ENCODE results near the gene NCKAP5. TPM values are rescaled to one million over a fixed set of nuclear protein-coding genes. Genes with fewer than 3 reads are reported as not detected.

NCKAP5 gene
- total RNA-seq, 1 experiment from 2014 or later: not detected

GRCh38 chr2:133458280-133458679 is 110.0 kb downstream of the NCKAP5 start:
- no peak for DNase-seq (ENCODE audit: low spot score)

- DNase-seq (ENCODE audit: low spot score): no peak
Observed at GRCh38 chr2:133457861-133458260, 110.4 kb downstream of the NCKAP5 start.

GRCh38 chr2:133456971-133457370 is 111.3 kb downstream of the NCKAP5 start:
- no peak for DNase-seq (ENCODE audit: low spot score)

- DNase-seq (ENCODE audit: low spot score): no peak
Observed at GRCh38 chr2:133456156-133456555, 112.1 kb downstream of the NCKAP5 start.

GRCh38 chr2:133453032-133453431 is 115.2 kb downstream of the NCKAP5 start:
- DNase-seq (ENCODE audit: low spot score): no peak

GRCh38 chr2:133452583-133452982 is 115.7 kb downstream of the NCKAP5 start:
- DNase-seq (ENCODE audit: low spot score): no peak

GRCh38 chr2:133452146-133452545 is 116.1 kb downstream of the NCKAP5 start:
- no peak for DNase-seq (ENCODE audit: low spot score)

- DNase-seq (ENCODE audit: low spot score): no peak
Observed at GRCh38 chr2:133448195-133448594, 120.1 kb downstream of the NCKAP5 start.

GRCh38 chr2:133447303-133447702 is 121.0 kb downstream of the NCKAP5 start:
- DNase-seq (ENCODE audit: low spot score): no peak

GRCh38 chr2:133444465-133444864 is 123.8 kb downstream of the NCKAP5 start:
- DNase-seq (ENCODE audit: low spot score): no peak

GRCh38 chr2:133442393-133442792 is 125.9 kb downstream of the NCKAP5 start:
- DNase-seq (ENCODE audit: low spot score): no peak

- DNase-seq (ENCODE audit: low spot score): no peak
Observed at GRCh38 chr2:133439565-133439920, 128.7 kb downstream of the NCKAP5 start.

- no peak for DNase-seq (ENCODE audit: low spot score)
Observed at GRCh38 chr2:133438848-133439564, 129.3 kb downstream of the NCKAP5 start.

GRCh38 chr2:133438026-133438425 is 130.2 kb downstream of the NCKAP5 start:
- no peak for DNase-seq (ENCODE audit: low spot score)

GRCh38 chr2:133437492-133437891 is 130.8 kb downstream of the NCKAP5 start:
- no peak for DNase-seq (ENCODE audit: low spot score)

- no peak for DNase-seq (ENCODE audit: low spot score)
Observed at GRCh38 chr2:133434959-133435668, 133.1 kb downstream of the NCKAP5 start.

- DNase-seq (ENCODE audit: low spot score): no peak
Observed at GRCh38 chr2:133433455-133434451, 134.5 kb downstream of the NCKAP5 start.

- DNase-seq (ENCODE audit: low spot score): no peak
Observed at GRCh38 chr2:133432778-133433177, 135.5 kb downstream of the NCKAP5 start.

- no peak for DNase-seq (ENCODE audit: low spot score)
Observed at GRCh38 chr2:133431289-133431688, 137.0 kb downstream of the NCKAP5 start.

GRCh38 chr2:133426791-133427190 is 141.5 kb downstream of the NCKAP5 start:
- no peak for DNase-seq (ENCODE audit: low spot score)

GRCh38 chr2:133425612-133426011 is 142.7 kb downstream of the NCKAP5 start:
- DNase-seq (ENCODE audit: low spot score): no peak

GRCh38 chr2:133424876-133425275 is 143.4 kb downstream of the NCKAP5 start:
- no peak for DNase-seq (ENCODE audit: low spot score)
